ENCODE measurements around the gene D2HGDH. TPM values are rescaled to one million over a fixed set of nuclear protein-coding genes. Genes with fewer than 3 reads are reported as not detected.
A peak's percentile ranks its signal among the peaks of the same experiment; 100 is the strongest.

Gene D2HGDH
- total and polyA plus RNA-seq, 10 of the 15 experiments (the other 5 are each of a cell fraction or from before 2014, with no cell fraction given), result 0.52 to 32.1 (median 11.0) TPM

DNA sequence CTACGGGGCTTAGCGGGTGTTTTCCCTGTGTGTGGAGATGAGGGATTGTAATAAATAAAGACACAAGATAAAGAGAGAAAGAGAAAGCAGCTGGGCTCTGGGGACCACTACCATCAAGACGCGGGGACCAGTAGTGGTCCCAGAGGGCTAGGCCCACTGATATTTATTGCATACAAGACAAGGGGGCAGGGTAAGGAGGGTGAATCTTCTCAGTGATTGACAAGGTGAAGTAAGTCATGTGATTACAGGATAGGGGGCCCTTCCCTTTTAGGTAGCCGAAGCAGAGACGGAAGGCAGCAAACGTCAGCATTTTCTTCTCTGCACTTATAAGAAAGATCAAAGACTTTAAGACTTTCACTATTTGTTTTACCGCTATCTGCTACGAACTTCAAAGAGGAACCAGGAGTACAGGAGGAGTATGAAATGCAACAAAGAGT, 37.7 kb downstream of the D2HGDH start (continued):
- TF ChIP-seq TCF7 (IDR thresholded peaks at IDR 0.05; ENCODE audit: borderline replicate concordance) (peak; percentile 93), ASH2L (IDR thresholded peaks at IDR 0.05; ENCODE audit: borderline replicate concordance, low read depth) (no peak), KDM1A (IDR thresholded peaks at IDR 0.05; ENCODE audit: borderline replicate concordance) (no peak), PML (IDR thresholded peaks at IDR 0.05; ENCODE audit: low read length) (no peak), SIX5 (IDR thresholded peaks at IDR 0.05; ENCODE audit: low read depth, low read length, severe bottlenecking) (no peak), RUNX3 (IDR thresholded peaks at IDR 0.05; ENCODE audit: low read length) (no peak; the same call in 1 of the 2 replicates), TARDBP (IDR thresholded peaks at IDR 0.05; ENCODE audit: borderline replicate concordance) (no peak), SIN3A (IDR thresholded peaks at IDR 0.05; ENCODE audit: low read depth, low read length) (no peak), RFX5 (IDR thresholded peaks at IDR 0.05; ENCODE audit: low read depth, low read length) (no peak), CBX5 (IDR thresholded peaks at IDR 0.05; ENCODE audit: low read depth) (no peak), CREM (IDR thresholded peaks at IDR 0.05; ENCODE audit: low read depth) (peak; percentile 39; the same call in 1 of the 2 replicates), POLR2AphosphoS5 (IDR thresholded peaks at IDR 0.05; ENCODE audit: low read length) (no peak), RAD21 (IDR thresholded peaks at IDR 0.05; ENCODE audit: insufficient read depth, low read depth, low read length) (no peak), SMAD1 (IDR thresholded peaks at IDR 0.05; ENCODE audit: low read depth, partially characterized antibody) (no peak), RELB (IDR thresholded peaks at IDR 0.05; ENCODE audit: low read depth) (no peak), ELK1 (IDR thresholded peaks at IDR 0.05; ENCODE audit: low read depth, low read length) (no peak), STAT1 (conservative IDR thresholded peaks at IDR 0.05) (no peak), STAT3 (IDR thresholded peaks at IDR 0.05; ENCODE audit: low read depth, low read length) (no peak), RAD51 (IDR thresholded peaks at IDR 0.05) (peak; percentile 88)
- TF ChIP-seq, protein P1, sequence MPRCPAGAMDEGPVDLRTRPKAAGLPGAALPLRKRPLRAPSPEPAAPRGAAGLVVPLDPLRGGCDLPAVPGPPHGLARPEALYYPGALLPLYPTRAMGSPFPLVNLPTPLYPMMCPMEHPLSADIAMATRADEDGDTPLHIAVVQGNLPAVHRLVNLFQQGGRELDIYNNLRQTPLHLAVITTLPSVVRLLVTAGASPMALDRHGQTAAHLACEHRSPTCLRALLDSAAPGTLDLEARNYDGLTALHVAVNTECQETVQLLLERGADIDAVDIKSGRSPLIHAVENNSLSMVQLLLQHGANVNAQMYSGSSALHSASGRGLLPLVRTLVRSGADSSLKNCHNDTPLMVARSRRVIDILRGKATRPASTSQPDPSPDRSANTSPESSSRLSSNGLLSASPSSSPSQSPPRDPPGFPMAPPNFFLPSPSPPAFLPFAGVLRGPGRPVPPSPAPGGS (IDR thresholded peaks at IDR 0.05; ENCODE audit: borderline replicate concordance, insufficient read depth, low read depth, low read length, poor library complexity, severe bottlenecking), result no peak
- TF ChIP-seq, protein P2, sequence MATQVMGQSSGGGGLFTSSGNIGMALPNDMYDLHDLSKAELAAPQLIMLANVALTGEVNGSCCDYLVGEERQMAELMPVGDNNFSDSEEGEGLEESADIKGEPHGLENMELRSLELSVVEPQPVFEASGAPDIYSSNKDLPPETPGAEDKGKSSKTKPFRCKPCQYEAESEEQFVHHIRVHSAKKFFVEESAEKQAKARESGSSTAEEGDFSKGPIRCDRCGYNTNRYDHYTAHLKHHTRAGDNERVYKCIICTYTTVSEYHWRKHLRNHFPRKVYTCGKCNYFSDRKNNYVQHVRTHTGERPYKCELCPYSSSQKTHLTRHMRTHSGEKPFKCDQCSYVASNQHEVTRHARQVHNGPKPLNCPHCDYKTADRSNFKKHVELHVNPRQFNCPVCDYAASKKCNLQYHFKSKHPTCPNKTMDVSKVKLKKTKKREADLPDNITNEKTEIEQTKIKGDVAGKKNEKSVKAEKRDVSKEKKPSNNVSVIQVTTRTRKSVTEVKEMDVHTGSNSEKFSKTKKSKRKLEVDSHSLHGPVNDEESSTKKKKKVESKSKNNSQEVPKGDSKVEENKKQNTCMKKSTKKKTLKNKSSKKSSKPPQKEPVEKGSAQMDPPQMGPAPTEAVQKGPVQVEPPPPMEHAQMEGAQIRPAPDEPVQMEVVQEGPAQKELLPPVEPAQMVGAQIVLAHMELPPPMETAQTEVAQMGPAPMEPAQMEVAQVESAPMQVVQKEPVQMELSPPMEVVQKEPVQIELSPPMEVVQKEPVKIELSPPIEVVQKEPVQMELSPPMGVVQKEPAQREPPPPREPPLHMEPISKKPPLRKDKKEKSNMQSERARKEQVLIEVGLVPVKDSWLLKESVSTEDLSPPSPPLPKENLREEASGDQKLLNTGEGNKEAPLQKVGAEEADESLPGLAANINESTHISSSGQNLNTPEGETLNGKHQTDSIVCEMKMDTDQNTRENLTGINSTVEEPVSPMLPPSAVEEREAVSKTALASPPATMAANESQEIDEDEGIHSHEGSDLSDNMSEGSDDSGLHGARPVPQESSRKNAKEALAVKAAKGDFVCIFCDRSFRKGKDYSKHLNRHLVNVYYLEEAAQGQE (IDR thresholded peaks at IDR 0.05; ENCODE audit: low read depth, low read length), result no peak
- TF ChIP-seq, protein P3, sequence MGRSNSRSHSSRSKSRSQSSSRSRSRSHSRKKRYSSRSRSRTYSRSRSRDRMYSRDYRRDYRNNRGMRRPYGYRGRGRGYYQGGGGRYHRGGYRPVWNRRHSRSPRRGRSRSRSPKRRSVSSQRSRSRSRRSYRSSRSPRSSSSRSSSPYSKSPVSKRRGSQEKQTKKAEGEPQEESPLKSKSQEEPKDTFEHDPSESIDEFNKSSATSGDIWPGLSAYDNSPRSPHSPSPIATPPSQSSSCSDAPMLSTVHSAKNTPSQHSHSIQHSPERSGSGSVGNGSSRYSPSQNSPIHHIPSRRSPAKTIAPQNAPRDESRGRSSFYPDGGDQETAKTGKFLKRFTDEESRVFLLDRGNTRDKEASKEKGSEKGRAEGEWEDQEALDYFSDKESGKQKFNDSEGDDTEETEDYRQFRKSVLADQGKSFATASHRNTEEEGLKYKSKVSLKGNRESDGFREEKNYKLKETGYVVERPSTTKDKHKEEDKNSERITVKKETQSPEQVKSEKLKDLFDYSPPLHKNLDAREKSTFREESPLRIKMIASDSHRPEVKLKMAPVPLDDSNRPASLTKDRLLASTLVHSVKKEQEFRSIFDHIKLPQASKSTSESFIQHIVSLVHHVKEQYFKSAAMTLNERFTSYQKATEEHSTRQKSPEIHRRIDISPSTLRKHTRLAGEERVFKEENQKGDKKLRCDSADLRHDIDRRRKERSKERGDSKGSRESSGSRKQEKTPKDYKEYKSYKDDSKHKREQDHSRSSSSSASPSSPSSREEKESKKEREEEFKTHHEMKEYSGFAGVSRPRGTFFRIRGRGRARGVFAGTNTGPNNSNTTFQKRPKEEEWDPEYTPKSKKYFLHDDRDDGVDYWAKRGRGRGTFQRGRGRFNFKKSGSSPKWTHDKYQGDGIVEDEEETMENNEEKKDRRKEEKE (IDR thresholded peaks at IDR 0.05), result no peak
